ENCODE measurements around the gene PNPLA3.

Gene PNPLA3

DNA sequence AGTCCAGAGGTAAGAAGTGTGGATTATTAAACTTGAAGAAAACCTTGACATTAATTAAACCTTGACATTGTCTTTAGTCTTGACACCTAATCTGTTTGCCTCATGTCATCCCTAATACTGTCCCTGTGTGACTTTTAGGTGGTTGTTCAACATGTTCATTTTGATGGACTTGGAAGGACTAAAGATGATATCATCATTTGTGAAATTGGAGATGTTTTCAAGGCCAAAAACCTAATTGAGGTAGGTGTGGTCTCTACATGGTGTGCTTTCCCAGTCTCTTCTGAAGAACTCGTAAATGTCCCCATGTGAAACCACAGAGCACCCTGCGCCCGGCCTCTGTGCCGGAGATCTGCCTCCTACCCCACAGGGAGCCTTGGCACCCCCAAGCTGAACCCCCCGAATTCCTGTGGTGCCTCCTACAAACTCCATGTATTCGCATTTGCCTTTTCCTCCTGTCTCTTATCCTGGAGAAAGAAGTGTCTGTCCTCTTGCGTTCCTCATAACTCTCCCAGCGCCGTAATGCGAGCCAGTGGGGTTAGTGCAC lies 40.8 kb downstream of the PNPLA3 start:
- DNase-seq (ENCODE audit: low read depth in 2 of 2): no peak

DNA sequence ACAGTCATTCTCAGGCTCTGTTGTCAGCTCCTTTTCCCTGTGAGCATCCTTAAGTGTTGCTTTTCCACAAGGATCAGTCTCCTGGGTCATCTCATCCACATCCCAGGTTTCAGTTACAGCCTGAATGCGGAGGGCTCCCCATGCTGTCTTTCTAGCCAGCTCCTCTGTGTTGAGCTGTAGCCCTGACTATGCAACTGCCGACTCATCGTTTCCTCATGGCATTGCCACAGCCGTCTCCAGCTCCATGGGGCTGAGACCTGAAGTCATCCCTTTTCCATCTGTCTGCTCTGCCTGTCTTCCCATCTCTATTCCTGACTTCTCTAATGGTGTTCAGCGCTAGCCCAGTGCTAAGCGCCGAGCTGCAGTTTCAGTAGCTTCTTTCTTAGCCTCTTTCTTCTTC lies 43.5 kb downstream of the PNPLA3 start:
- no peak for DNase-seq (ENCODE audit: low read depth in 2 of 2)

DNA sequence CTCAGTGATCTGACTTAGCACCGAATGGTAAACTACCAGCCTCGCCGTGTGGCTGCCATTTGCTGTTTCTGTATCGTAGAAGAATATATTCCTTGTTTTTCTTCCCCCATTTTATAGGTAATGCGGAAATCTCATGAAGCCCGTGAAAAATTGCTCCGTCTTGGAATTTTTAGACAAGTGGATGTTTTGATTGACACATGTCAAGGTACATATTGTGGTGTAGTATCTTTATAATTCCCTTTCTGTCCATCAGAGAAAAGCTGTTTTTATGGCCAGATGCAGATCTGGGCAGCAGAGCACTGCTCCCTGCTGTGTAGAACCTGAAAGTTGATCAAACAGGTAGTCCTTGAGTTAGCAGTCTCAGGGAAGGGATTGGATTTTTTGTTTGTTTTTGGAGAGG lies 45.0 kb downstream of the PNPLA3 start:
- no peak for DNase-seq (ENCODE audit: low read depth in 2 of 2)

DNA sequence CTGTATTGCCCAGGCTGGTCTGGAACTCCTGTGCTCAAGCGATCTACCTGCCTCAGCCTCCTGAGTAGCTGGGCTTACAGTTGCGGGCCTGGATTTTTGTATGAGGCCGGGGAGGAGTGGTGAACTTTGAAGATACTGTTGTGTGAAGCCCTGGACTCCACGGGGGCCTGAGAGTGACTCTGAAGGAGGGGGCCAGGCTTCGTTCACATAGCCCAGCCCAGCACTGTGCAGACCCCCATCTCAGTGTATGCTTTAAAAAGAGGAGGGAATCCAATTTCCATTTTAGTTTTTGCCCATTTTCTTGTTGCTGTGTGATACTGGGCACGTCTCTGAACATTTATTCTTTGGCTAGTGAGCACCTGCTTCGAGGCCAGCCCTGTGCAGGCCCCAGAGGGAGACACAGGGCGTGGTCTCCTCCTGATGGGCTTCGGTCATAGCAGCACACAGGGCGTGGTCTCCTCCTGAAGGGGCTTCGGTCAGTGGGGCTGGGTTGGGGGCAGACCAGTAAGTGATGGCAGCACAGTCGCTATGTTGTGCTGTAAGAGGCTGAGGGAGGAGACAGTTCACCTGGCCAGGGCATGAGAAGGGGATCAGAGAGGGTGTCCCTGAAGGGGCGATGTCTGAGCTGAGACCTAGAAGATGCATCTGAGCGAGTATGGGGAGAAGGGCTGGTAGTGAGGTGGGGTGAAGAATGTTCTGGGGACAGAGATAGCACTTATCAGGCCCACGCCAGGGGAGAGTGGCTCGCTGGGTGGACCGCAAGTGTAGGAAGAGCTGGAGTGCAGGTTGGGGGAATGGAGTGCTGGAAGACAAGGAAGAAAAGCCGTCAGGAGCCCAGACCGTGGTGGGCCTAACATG lies 45.6 kb downstream of the PNPLA3 start:
- no peak for DNase-seq (ENCODE audit: low read depth in 2 of 2)

DNA sequence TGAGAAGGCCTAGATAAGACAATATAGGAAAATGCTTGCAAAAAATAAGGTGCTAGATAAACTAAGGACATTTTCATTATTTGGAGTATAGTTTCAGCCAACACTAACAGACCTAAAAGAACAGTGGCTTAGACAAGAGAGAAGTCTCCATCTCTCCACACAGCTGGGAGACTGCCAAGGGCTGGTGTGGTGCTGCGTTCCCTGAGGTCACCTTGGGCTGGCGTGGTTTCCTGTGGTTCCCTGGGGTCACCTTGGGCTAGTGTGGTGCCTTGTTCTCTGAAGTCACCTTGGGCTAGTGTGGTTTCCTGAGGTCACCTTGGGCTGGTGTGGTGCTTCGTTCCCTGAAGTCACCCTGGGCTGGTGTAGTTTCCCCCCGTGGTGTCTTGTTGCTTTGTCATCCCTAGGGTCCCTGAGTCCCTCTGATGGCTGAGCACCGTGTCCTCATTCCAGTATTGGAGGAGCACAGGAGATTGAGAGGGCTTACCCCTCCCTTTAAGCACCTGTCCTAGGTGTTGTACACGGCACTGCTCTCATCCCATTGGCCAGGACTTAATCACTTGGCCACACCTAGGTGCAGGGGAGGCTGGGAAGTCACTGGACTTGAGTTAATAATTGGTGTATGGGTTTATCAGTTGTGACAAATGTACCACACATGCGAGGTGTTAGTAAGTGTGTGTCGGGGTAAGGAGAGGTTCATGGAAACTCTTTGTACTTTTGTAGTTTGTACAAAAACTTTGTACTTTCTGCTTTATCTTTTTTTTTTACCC lies 46.6 kb downstream of the PNPLA3 start:
- no peak for DNase-seq (ENCODE audit: low read depth in 2 of 2)

DNA sequence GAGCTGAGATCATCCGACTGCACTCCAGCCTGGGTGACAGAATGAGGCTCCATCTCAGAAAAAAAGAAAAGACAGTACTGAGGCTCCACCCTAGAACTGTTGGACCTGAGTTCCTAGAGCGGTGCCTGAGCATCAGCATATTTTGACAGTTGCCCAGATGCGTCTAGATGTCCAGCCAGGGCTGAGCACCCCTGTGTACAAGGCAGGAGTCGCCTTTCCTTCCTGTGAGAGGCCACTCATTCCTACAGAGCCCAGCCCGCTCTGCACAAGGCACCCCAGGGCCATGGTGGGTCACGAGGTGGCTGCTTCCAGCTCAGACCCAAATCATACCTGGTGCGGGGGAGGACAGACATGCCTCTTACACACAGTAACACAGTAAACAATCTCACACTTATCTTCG lies 47.5 kb downstream of the PNPLA3 start:
- no peak for DNase-seq (ENCODE audit: low read depth in 2 of 2)

DNA sequence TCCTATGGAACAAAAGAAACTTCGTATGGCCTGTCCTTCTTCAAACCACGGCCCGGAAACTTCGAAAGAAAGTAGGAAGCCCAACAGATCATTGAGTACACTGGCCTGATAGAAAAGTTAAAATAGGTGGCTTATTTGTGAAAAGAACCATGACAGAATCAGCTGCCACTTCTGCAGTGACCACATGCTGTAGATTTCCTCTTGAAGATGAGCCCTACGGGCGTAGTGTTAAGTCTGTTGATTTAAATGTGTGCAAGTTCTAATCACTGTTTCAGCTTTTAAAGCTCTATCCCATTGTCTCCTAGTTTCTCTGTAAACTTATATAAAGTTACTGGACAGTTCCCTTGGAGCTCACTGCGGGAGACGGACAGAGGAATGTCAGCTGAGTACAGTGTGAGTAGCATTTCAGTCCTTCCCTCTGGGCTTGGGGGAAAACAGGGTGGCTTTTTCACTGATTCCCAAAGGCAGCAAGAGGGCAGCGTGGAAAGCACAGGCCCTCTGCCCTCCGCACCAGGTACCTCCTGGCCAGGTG lies 49.4 kb downstream of the PNPLA3 start:
- no peak for DNase-seq (ENCODE audit: low read depth in 2 of 2)

DNA sequence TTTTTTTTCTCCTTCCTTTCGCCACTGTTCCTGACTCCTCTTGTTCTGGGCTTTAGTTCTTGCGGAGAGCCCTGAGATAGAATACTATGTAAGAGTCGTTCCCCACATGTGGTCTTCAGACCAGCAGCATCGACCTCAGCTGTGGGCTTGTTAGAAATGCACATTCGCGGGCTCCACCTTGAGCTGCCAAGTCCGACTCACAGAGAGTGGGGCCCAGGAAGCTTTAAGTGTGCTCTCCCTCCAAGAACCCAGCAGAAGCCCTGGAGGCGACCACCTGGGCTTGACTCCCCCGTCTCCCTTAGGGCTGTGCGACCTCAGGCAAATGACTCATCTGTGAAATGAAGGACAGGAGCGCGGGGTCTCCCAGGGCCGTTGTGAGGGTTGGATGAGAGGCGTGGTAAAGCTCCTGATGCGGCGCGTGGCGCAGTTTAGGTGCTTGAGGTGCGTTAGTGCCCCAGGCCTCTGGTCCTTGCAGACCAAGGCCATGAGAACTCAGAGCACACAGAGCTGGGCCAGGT lies 50.5 kb downstream of the PNPLA3 start:
- DNase-seq (ENCODE audit: low read depth in 2 of 2): no peak

DNA sequence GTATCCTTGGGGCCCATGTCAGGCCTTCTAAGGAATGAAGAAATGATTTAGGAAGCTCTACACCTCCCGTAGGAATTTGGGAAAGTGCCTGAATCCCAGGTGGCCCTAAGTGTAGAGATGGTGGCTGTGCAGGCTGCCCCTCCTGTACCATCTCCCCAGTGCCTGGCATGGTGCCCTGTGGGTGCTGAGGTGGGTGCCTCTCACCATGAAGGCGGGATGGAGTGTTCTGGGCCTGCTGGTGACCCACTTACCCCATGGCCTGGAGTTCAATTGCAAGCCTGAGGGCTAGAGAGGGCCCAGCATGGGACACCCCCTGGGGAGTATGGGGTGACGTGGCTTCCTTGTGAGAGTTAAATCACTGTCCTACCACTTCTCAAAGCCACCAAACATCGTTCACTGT lies 51.4 kb downstream of the PNPLA3 start:
- DNase-seq (ENCODE audit: low read depth in 2 of 2): no peak

DNA sequence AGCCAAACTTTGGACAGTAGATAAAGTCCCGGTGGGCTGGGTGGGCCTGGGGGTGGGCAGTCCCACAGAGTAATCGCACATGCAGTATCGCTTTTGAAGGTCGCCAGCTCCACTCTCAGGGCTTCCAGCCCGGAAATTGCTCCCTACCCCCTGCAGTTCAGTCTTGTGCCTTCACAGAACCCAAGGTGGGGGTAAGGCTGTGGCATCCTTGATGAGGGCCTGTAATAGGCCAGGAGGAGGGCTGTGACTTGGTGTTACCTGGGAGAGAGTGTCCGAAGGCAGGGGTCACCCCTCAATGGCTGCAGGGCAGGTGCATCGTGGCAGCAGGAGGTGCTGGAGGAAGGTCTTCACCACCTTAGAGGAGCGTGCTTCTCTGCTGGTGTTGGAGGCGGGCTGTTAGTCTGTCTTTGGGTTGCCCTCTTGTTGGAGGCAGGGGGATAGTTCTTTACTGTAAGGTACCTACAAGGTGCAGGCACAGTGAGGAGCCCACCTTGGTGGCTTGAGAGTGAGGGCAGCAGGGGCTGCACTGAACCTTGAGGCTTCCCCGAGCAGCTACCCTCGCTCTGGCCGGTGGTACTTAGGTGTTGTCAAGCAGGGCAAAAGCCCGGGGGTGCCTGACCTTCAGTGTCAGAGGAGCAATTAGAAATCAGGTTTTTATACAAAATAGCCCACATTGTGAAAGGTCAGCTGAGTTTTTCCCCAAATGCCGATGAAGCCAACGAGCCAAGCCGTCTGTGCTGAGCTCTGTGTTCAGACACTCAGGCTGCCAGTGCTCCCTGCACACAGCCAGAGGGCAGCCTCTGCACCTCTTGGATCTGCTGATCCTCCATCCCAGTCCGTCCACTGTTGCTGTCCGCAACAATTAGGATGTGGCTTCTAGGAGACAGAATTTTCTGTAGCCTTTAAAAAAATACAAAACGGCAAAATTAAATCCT lies 53.5 kb downstream of the PNPLA3 start:
- DNase-seq (ENCODE audit: low read depth in 2 of 2): no peak

DNA sequence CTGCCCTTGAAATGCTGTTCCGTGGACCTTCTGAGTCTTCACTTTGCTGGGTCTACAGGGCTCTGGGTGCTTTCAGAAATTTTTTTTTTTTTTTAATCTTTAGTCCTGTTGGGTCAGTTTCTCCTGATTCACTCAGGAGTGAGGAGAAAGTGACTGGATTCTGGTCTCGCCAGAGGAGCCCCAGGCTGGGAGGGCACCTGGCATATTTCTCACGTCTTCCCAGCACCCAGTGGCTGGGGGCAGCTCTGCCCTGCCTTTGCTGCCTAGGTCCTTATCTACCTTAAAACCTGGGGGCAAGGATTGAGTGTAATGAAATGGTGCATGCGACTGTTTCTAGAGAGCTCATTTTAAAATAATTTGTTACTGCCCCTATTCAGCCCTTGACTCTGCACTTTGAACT lies 55.0 kb downstream of the PNPLA3 start:
- no peak for DNase-seq (ENCODE audit: low read depth in 2 of 2)

DNA sequence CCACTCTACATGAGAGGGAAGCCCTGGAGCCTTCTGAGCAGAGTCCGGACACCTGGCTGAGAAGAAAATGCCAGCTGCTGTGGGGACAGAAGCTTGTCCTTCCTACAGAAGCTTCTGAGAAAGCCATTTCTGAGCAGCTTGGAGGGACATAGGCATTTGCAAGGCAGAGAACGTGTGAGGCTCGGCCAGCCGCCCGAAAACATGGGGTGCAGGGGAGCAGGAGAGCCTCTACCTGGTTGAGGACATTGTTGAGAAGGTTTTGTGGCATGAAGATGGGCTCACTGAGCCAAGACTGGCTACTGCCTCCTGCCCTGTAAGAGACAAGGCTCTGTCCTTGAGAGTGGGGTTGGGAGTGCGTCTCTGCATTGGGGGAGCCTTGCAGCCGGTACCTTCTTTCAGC lies 57.0 kb downstream of the PNPLA3 start:
- no peak for DNase-seq (ENCODE audit: low read depth in 2 of 2)

DNA sequence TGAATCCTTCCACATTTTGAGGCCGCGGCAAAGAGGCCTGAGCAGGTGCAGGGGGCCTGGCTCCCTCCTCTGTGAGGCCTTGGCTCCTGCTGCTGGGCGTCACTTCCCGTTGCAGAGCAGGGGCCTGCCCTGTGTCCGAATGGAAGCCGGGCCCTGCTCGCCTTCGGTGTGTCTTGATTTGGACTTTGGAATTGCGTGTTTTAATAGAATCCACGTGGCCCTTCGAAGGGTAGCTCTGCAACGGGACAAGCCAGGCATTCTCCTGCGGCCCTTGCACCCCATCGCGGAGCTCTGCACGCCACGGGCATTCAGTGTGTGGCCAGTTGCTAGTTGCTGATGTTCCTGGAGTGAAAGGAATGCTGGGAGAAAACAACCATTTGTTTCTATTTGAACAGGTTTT lies 57.4 kb downstream of the PNPLA3 start:
- DNase-seq (ENCODE audit: low read depth in 2 of 2): no peak

DNA sequence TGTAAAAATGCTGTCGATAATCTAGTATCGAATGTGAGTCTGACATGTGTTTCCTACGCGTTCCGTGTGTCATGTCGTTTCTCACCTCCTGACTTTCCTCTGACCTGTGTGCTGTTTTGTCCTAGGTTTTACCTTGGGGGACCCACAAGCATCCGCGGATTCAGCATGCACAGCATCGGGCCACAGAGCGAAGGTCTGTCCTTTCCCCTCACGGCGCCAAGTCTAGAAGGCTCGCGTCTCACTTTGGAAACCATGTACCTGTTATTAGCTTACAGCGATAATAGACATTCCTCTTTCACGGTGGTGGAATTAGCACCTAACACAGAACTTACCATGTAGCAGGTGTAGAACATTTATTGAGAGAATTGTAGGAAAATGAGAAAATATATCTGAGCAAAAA lies 60.2 kb downstream of the PNPLA3 start:
- DNase-seq (ENCODE audit: low read depth in 2 of 2): no peak

DNA sequence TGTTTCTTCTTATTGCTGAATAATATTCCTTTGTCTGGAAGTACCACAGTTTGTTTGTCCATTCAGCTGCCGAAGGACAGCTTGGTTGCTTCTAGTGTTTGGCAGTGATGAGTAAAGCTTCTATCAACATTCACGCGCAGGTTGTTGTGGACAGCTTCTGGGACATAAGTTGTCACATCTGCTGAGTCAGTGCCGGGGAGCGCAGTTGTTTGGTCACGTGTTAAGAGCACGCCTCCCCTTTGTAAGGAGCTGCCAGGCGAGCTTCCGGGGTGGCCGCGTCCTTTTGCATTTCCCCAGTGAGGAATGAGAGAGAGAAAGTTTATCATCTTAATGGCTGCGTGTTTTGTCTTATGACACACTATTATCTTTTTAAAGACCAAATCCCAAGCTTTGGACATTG lies 61.9 kb downstream of the PNPLA3 start:
- no peak for DNase-seq (ENCODE audit: low read depth in 2 of 2)

DNA sequence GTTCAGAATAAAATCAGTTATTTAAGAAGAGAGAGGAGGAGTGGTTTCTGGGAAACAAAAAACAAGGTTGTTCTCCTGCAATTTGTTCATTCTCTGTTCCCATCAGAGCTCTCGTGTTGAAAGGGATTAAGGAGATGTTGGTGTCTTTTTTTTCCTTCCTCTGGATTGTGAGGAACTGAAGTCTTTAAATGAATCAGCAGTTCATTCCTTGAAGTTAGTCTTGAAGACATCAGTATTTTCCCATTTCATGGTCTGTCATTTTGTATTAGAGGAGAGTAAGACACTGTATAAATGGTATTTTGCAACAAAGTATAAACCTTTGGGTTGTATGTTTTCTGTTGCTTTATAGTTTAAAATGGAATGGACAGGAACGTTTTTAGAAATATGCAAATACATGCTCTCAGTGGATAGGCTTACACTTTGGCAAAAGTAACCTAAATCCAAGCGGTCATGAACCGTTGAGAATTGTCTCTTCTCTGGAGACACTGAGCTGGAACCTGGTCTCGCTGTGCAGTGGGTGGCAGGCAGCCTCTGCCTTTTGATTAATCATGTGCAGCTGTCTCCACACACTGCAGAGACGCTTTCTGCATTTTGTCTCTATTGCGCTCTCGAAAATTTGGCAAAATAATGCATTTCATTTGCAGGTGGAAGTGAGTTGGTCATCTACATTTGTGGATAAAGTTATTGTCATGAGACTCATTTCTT lies 64.7 kb downstream of the PNPLA3 start:
- no peak for DNase-seq (ENCODE audit: low read depth in 2 of 2)

DNA sequence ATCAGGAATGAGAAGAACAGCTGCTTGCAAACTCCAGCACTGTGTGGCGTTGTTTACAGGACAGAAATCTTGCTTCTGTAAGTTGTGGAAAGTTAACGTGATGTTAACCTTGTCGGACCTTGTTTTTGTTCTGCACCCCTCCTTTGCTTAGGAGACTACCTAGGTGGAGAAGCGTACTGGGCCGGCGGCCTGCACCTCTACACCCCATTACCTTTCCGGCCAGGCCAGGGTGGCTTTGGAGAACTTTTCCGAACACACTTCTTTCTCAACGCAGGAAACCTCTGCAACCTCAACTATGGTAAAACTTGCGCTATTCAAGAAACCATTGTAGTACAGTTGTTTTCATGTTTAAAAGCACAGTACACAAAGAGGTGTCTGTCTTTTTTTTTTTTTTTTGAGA lies 65.4 kb downstream of the PNPLA3 start:
- DNase-seq (ENCODE audit: low read depth in 2 of 2): no peak

DNA sequence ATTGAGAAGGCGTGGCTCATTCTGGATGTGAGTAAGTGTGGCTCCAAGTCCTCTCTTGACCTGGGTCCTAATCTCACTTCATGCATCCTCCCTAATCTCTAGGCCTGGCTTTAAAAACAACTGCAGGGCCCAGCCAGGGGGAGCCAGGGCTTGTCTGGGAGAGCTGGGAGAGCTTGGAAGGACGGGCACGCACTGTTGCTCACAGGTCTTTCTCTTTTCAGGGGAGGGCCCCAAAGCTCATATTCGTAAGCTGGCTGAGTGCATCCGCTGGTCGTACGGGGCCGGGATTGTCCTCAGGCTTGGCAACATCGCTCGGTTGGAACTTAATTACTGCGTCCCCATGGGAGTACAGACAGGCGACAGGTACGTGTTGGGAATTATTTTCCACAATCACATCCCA lies 66.4 kb downstream of the PNPLA3 start:
- no peak for DNase-seq (ENCODE audit: low read depth in 2 of 2)

DNA sequence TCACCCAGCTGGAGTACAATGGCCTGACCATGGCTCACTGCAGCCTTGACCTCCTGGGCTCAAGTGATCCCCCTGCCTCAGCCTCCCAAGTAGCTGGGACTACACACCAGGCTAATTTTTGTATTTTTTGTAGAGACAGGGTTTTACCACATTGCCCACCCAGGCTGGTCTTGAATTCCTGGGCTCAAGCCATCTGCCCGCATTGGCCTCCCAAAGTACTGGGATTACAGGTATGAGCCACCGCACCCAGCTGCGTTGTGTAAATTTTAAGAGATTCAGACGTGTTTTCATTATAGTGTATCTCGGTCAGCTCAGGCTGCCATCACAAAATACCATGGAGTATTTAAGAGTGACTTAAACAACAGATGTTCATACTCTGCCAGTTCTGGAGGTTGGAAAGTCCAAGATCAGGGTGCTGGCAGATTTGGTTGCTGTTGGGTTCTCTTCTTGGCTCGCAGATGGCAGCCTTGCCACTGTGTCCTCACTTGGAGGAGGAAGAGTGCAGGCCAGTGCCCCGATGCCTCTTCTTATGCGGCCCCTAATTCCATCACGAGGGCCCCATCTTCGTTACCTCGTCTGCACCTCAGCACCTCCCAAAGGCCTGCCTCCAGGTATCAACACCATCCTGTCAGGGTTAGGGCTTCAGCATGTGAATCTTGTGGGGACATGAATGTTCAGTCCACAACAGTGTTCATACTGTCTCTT lies 67.9 kb downstream of the PNPLA3 start:
- no peak for DNase-seq (ENCODE audit: low read depth in 2 of 2)

DNA sequence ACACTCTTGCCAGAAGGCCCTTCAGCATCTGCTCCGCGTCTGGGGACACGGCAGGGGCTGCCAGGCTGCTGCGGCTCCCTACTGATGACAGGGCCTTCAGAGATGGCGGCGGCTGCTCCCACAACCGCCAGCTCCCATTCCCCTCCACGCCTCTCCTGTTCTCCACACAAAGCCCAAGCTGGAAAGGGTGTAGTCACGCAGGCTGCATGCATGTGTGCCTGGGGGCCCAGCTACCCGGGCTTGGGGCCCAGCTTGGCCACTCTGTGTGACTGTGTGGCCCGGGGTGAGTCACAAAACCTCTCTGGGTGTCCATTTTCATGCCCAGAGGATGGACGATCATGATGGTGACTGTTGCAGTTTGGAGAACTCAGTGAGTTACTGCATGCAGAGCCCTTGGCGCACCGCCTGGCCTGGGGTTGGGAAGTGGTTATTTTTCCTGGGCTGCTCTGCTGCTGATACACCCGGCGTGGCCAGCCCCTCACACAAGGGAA lies 68.8 kb downstream of the PNPLA3 start:
- no peak for DNase-seq (ENCODE audit: low read depth in 2 of 2)
